ENCODE data around the gene ITIH3.

DNA sequence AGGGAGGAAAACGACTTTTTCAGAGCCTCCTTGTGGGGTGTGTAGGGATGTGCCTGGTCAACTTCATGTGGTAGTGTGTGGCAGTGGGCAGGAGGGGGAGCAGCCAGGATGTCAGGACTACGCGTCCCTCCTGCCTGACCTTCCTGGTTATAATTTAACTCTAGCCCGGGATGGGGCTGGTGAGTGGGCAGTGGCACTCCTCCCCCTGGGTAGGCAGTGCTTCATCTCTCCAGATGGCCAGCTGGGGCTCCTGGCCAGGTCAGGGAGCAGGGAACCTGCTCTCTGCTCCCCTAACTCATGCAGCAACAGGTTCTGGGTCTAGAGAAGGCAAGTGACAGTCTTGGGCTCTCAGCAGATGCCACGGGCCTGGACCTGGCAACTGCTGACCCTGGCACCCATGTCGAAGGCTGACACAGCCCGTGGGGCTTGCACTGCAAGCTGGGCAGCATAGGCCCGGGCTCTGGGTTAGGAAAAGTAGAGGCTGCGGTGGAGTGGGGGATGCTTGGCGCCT lies 33.3 kb downstream of the ITIH3 start:
- TF ChIP-seq, protein P1, sequence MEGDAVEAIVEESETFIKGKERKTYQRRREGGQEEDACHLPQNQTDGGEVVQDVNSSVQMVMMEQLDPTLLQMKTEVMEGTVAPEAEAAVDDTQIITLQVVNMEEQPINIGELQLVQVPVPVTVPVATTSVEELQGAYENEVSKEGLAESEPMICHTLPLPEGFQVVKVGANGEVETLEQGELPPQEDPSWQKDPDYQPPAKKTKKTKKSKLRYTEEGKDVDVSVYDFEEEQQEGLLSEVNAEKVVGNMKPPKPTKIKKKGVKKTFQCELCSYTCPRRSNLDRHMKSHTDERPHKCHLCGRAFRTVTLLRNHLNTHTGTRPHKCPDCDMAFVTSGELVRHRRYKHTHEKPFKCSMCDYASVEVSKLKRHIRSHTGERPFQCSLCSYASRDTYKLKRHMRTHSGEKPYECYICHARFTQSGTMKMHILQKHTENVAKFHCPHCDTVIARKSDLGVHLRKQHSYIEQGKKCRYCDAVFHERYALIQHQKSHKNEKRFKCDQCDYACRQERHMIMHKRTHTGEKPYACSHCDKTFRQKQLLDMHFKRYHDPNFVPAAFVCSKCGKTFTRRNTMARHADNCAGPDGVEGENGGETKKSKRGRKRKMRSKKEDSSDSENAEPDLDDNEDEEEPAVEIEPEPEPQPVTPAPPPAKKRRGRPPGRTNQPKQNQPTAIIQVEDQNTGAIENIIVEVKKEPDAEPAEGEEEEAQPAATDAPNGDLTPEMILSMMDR (IDR thresholded peaks at IDR 0.05): no peak; the same call in 1 of the 2 replicates
- no peak for TF ChIP-seq ZFX (IDR thresholded peaks at IDR 0.05; ENCODE audit: borderline replicate concordance)

Measured in 22Rv1 (cell line).